HCT116 (cell line): ENCODE measurements around the gene IL17RD. TPM values are rescaled to one million over a fixed set of nuclear protein-coding genes. Genes with fewer than 3 reads are reported as not detected.

Experiments used
- ATAC-seq: fragments of 200-7000 bp; cut with Tn5 transposase; 2 replicates; pipeline ENCODE4 v1.9.1; 2020; ENCODE audit warnings: mild to moderate bottlenecking, moderate library complexity
- BruUV-seq: library from RNA; stranded (reverse); fragments of 400-500 nt; replicated peaks from 2 replicates; lab custom pipeline; 2021; lab: Mats Ljungman, UMichigan
- CTCF ChIA-PET: fragments of 300-600 bp; sonication (Branson Sonifier 250); formaldehyde crosslinking; loops from one replicate; lab custom pipeline; 2021; ENCODE audit warnings: antibody characterized with exemption; lab: Charles Lee
- POLR2A ChIA-PET: fragments of 300-600, 350-600 bp; sonication (Branson Sonifier 250); formaldehyde crosslinking; loops from one replicate; lab custom pipeline; 2021; ENCODE audit warnings: antibody characterized with exemption; lab: Charles Lee
- RAD21 ChIA-PET, 2 experiments: fragments of 300-600 bp; sonication (Branson Sonifier 250); formaldehyde crosslinking; loops; one replicate each; lab custom pipeline; 2023; ENCODE audit warnings: low total read pairs in 2 of 2; ENCODE audit not compliant: uncharacterized antibody in 2 of 2, unreplicated experiment in 2 of 2, low non-redundant PET in 1 of 2; lab: Charles Lee
- DNase-seq: peaks from one replicate; pipeline ENCODE4 v3.0.0-alpha.2; 2010; ENCODE audit warnings: low read depth, low spot score
- H2AFZ ChIP-seq: fragments of 200-600 bp; shearing (Covaris generic), sonication (generic); 2 replicates; pipeline ENCODE4 v1.6.1; 2017; ENCODE audit warnings: low read depth, mixed run types, mixed read lengths, antibody characterized with exemption, low read length; ENCODE audit not compliant: poor library complexity, severe bottlenecking
- H3K27ac ChIP-seq: 2 replicates; pipeline ENCODE4 v1.5.1; 2012; ENCODE audit warnings: low read depth, low read length
- H3K27me3 ChIP-seq: fragments of 200-600 bp; sonication (generic); 2 replicates; pipeline ENCODE4 v1.6.1; 2016; ENCODE audit warnings: mixed run types, low read length, mixed read lengths; ENCODE audit not compliant: insufficient read depth
- H3K36me3 ChIP-seq, 2 experiments: fragments of 200-500 bp in 1 of 2; fragments of 200-600 bp in 1 of 2; sonication (Bioruptor generic) in 1 of 2; sonication (generic) in 1 of 2; 2 replicates each; pipeline versions ENCODE4 v1.5.1 to v1.6.1; 2014 to 2016; ENCODE audit warnings: low read length in 2 of 2, inconsistent platforms in 1 of 2, mixed read lengths in 1 of 2, mixed run types in 1 of 2; ENCODE audit not compliant: insufficient read depth in 2 of 2, control insufficient read depth in 1 of 2
- H3K4me1 ChIP-seq, 2 experiments: fragments of 200-600 bp in 1 of 2; sonication (generic) in 1 of 2; 2 replicates each; pipeline versions ENCODE4 v1.5.1 to v1.6.1; 2012 to 2017; ENCODE audit warnings: low read length in 2 of 2, inconsistent platforms in 1 of 2, mild to moderate bottlenecking in 1 of 2, mixed read lengths in 1 of 2, mixed run types in 1 of 2, moderate library complexity in 1 of 2; ENCODE audit not compliant: insufficient read depth in 2 of 2, control insufficient read depth in 1 of 2
- H3K4me2 ChIP-seq: fragments of 200-600 bp; sonication (generic); 2 replicates; pipeline ENCODE4 v1.6.1; 2017; ENCODE audit warnings: mixed run types, low read length, mixed read lengths
- H3K4me3 ChIP-seq, 2 experiments: fragments of 200-600 bp in 1 of 2; sonication (generic) in 1 of 2; replicated peaks in 1 of 2; 2 replicates each; pipeline ENCODE4 v1.5.1; 2011 to 2016; ENCODE audit warnings: low read length in 2 of 2, control low read depth in 1 of 2, low read depth in 1 of 2, mild to moderate bottlenecking in 1 of 2, mixed read lengths in 1 of 2, mixed run types in 1 of 2
- H3K79me2 ChIP-seq: fragments of 200-600 bp; sonication (generic); 2 replicates; pipeline ENCODE4 v1.6.1; 2017; ENCODE audit warnings: mild to moderate bottlenecking, mixed run types, low read length, moderate library complexity, mixed read lengths; ENCODE audit not compliant: insufficient read depth
- H3K9ac ChIP-seq: fragments of 200-600 bp; sonication (generic); 2 replicates; pipeline ENCODE4 v1.6.1; 2016; ENCODE audit warnings: low read length, mixed read lengths
- H3K9me2 ChIP-seq: fragments of 200-600 bp; sonication (generic), shearing (Covaris generic); 2 replicates; pipeline ENCODE4 v1.6.1; 2017; ENCODE audit warnings: mixed run types, mild to moderate bottlenecking, moderate library complexity; ENCODE audit not compliant: insufficient read depth
- H3K9me3 ChIP-seq, 2 experiments: fragments of 200-500 bp in 1 of 2; fragments of 200-600 bp in 1 of 2; sonication (Bioruptor generic) in 1 of 2; sonication (generic) in 1 of 2; 2 replicates each; pipeline ENCODE4 v1.6.1; 2014 to 2017; ENCODE audit warnings: low read length in 2 of 2, mixed read lengths in 2 of 2, inconsistent platforms in 1 of 2, low read depth in 1 of 2, mild to moderate bottlenecking in 1 of 2, mixed run types in 1 of 2, moderate library complexity in 1 of 2; ENCODE audit not compliant: control insufficient read depth in 1 of 2, insufficient read depth in 1 of 2
- H4K20me1 ChIP-seq: fragments of 200-600 bp; sonication (generic), shearing (Covaris generic); 2 replicates; pipeline ENCODE4 v1.6.1; 2017; ENCODE audit warnings: mixed run types, mild to moderate bottlenecking, moderate library complexity; ENCODE audit not compliant: insufficient read depth
- CBX3 ChIP-seq: IDR thresholded peaks from 2 replicates; pipeline ENCODE4 v1.6.1; 2012; ENCODE audit warnings: low read depth
- EZH2 ChIP-seq: fragments of 200-600 bp; sonication (generic); IDR thresholded peaks from 2 replicates; pipeline ENCODE4 v1.6.1; 2017; ENCODE audit warnings: antibody characterized with exemption, mixed run types
- EZH2phosphoT487 ChIP-seq: fragments of 200-600 bp; IDR thresholded peaks from 2 replicates; pipeline ENCODE4 v1.6.1; 2018; ENCODE audit warnings: antibody characterized with exemption, borderline replicate concordance
- RAD21 ChIP-seq: IDR thresholded peaks from 2 replicates; pipeline ENCODE4 v1.6.1; 2012; ENCODE audit warnings: low read depth, mild to moderate bottlenecking
- REST ChIP-seq: IDR thresholded peaks from 2 replicates; pipeline ENCODE4 v1.6.1; 2012; ENCODE audit warnings: low read depth
- SP1 ChIP-seq: IDR thresholded peaks from 2 replicates; pipeline ENCODE4 v1.6.1; 2012; ENCODE audit warnings: low read depth
- SRF ChIP-seq: IDR thresholded peaks from 2 replicates; pipeline ENCODE4 v1.6.1; 2012; ENCODE audit warnings: low read depth
- intact Hi-C: fragments of 100-400 bp; cut with micrococcal nuclease; formaldehyde crosslinking; loops from 2 replicates; pipeline ENCODE4 v1.10.0; 2022
- total RNA-seq: library from RNA; stranded (reverse); gene quantifications from one replicate; pipeline ENCODE4 v1.2.1, GENCODE V29; 2021; ENCODE audit not compliant: unreplicated experiment

IL17RD gene
- total RNA-seq, 1 experiment from 2014 or later: 12.3 TPM

- TF ChIP-seq SP1: no peak
- no peak for TF ChIP-seq CBX3
- TF ChIP-seq EZH2phosphoT487: no peak
- TF ChIP-seq RAD21: no peak
- no peak for TF ChIP-seq REST
- no peak for TF ChIP-seq EZH2
- no peak for TF ChIP-seq SRF
- Histone ChIP-seq H2AFZ (no peak overlapping the region), H3K4me2 (peak overlapping the region; percentile 86), H3K27ac (peak overlapping the region; percentile 32; the same call in 1 of the 2 replicates), H3K9ac (peak overlapping the region; percentile 58; the same call in 1 of the 2 replicates), H3K27me3 (no peaks in the 10 kb centered on the region), H3K4me3 (peak overlapping the region; percentile 59 to 67), H3K79me2 (no peaks in the 10 kb centered on the region), H3K9me3 (no peaks in the 10 kb centered on the region), H3K4me1 (peaks cover 14 to 21% of the 10 kb centered on the region in 2 experiments; a peak in 3 of 4 replicates), H3K36me3 (no peaks in the 10 kb centered on the region), H3K9me2 (no peaks in the 10 kb centered on the region), H4K20me1 (no peaks in the 10 kb centered on the region)
- no TSS peak for BruUV-seq
- intact Hi-C loops: loop anchor here (5.0 kb wide), 1 partner anchor 62 kb away; no protein-coding TSS in a partner anchor
- DNase-seq (no peak), ATAC-seq (no peak)
- ChIA-PET POLR2A (no interaction called here), CTCF (no interaction called here), RAD21 (no interaction called here)
These were observed 916 bp downstream of the IL17RD start for GRCh38 chr3:57164217-57164656.
